ENCODE data around the gene ATF1. TPM values are rescaled to one million over a fixed set of nuclear protein-coding genes. Genes with fewer than 3 reads are reported as not detected.
"Not testable (repeated sequence)": the region's sequence is repeated elsewhere in the genome, so short reads cannot be mapped to it uniquely, and the experiment has no call there.

Gene ATF1
- total RNA-seq, 3 donors from 2014 or later (not counting 1 experiment from before 2014, with no cell fraction given), result 20.1 to 36.8 (median 23.1) TPM

GRCh38 chr12:50842637-50843493 lies 79.0 kb downstream of the ATF1 start, which contains the start of gene TMPRSS12:
Gene TMPRSS12 (plus strand): TSS chr12:50842926. CDS start chr12:50842965, 39 bp downstream.
- H3K36me3 ChIP-seq (ENCODE audit: control insufficient read depth, insufficient read depth, low read length), result no peaks in the 10 kb centered on the region
- no peak within 1 kb of the TSS for H3K27ac ChIP-seq (ENCODE audit: low read length)
- H3K4me1 ChIP-seq (ENCODE audit: control insufficient read depth, insufficient read depth, low read length), result no peaks in the 10 kb centered on the region
- Mint-ChIP-seq H3K36me3 (no peaks in the 10 kb centered on the region), H3K9me3 (no peaks in the 10 kb centered on the region), H3K27ac (no peak within 1 kb of the TSS), H3K4me3 (no peak within 1 kb of the TSS), H3K4me1 (no peaks in the 10 kb centered on the region), H3K27me3 (ENCODE audit: low read depth in 2 of 2) (peaks cover 13 to 20% of the 10 kb centered on the region in 2 donors)
- TF ChIP-seq, protein P1, sequence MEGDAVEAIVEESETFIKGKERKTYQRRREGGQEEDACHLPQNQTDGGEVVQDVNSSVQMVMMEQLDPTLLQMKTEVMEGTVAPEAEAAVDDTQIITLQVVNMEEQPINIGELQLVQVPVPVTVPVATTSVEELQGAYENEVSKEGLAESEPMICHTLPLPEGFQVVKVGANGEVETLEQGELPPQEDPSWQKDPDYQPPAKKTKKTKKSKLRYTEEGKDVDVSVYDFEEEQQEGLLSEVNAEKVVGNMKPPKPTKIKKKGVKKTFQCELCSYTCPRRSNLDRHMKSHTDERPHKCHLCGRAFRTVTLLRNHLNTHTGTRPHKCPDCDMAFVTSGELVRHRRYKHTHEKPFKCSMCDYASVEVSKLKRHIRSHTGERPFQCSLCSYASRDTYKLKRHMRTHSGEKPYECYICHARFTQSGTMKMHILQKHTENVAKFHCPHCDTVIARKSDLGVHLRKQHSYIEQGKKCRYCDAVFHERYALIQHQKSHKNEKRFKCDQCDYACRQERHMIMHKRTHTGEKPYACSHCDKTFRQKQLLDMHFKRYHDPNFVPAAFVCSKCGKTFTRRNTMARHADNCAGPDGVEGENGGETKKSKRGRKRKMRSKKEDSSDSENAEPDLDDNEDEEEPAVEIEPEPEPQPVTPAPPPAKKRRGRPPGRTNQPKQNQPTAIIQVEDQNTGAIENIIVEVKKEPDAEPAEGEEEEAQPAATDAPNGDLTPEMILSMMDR (IDR thresholded peaks at IDR 0.05), result no peak
- 71% methylated on average over 35 of the region's 36 CpGs for WGBS (ENCODE audit: insufficient coverage)
- no peaks in the 10 kb centered on the region for H3K9me3 ChIP-seq (ENCODE audit: control insufficient read depth, insufficient read depth, low read length)
- no peaks in the 10 kb centered on the region for H3K27me3 ChIP-seq (ENCODE audit: control insufficient read depth, insufficient read depth, low read length)
- H3K4me3 ChIP-seq (ENCODE audit: low read length), result no peak within 1 kb of the TSS
- no peak for DNase-seq
- intact Hi-C loops (cut with micrococcal nuclease), result no loop called here
- ATAC-seq, result peak in 2 of 3 donors; percentile 32 to 61

GRCh38 chr12:50845021-50845647 lies 81.2 kb downstream of the ATF1 start:
- Histone ChIP-seq H3K36me3 (ENCODE audit: control insufficient read depth, insufficient read depth, low read length) (no peaks in the 10 kb centered on the region), H3K9me3 (ENCODE audit: control insufficient read depth, insufficient read depth, low read length) (no peaks in the 10 kb centered on the region), H3K27me3 (ENCODE audit: control insufficient read depth, insufficient read depth, low read length) (no peaks in the 10 kb centered on the region), H3K27ac (ENCODE audit: low read length) (no peak overlapping the region), H3K4me3 (ENCODE audit: low read length) (no peak overlapping the region), H3K4me1 (ENCODE audit: control insufficient read depth, insufficient read depth, low read length) (no peaks in the 10 kb centered on the region)
- no peaks in the 10 kb centered on the region for H3K36me3 Mint-ChIP-seq
- H3K4me1 Mint-ChIP-seq, result no peaks in the 10 kb centered on the region
- ATAC-seq (no peak), DNase-seq (no peak)
- no peaks in the 10 kb centered on the region for H3K9me3 Mint-ChIP-seq
- peaks cover 13 to 20% of the 10 kb centered on the region in 2 donors for H3K27me3 Mint-ChIP-seq (ENCODE audit: low read depth in 2 of 2)
- TF ChIP-seq, protein P1 (IDR thresholded peaks at IDR 0.05), result no peak
- no peak overlapping the region for H3K4me3 Mint-ChIP-seq
- intact Hi-C loops (cut with micrococcal nuclease), result no loop called here
- no peak overlapping the region for H3K27ac Mint-ChIP-seq

- Mint-ChIP-seq H3K4me3 (no peak overlapping the region), H3K9me3 (no peaks in the 10 kb centered on the region), H3K36me3 (no peaks in the 10 kb centered on the region), H3K27ac (no peak overlapping the region), H3K27me3 (ENCODE audit: low read depth in 2 of 2) (peaks cover 24 to 25% of the 10 kb centered on the region in 2 donors), H3K4me1 (no peaks in the 10 kb centered on the region)
- Histone ChIP-seq H3K36me3 (ENCODE audit: control insufficient read depth, insufficient read depth, low read length) (no peaks in the 10 kb centered on the region), H3K27me3 (ENCODE audit: control insufficient read depth, insufficient read depth, low read length) (peaks cover 4% of the 10 kb centered on the region), H3K9me3 (ENCODE audit: control insufficient read depth, insufficient read depth, low read length) (no peaks in the 10 kb centered on the region), H3K4me1 (ENCODE audit: control insufficient read depth, insufficient read depth, low read length) (no peaks in the 10 kb centered on the region), H3K4me3 (ENCODE audit: low read length) (no peak overlapping the region), H3K27ac (ENCODE audit: low read length) (no peak overlapping the region)
- no peak for ATAC-seq
- TF ChIP-seq, protein P1 (IDR thresholded peaks at IDR 0.05), result no peak
- no peak for DNase-seq
- intact Hi-C loops (cut with micrococcal nuclease), result no loop called here
- WGBS (ENCODE audit: insufficient coverage), result 100% methylated on average over 1 of the region's 2 CpGs
These were observed 85.1 kb downstream of the ATF1 start for GRCh38 chr12:50848963-50849362.

- H3K36me3 ChIP-seq (ENCODE audit: control insufficient read depth, insufficient read depth, low read length); H3K9me3 Mint-ChIP-seq; DNase-seq; H3K4me3 ChIP-seq (ENCODE audit: low read length); H3K4me3 Mint-ChIP-seq; H3K27ac ChIP-seq (ENCODE audit: low read length); ATAC-seq; H3K4me1 Mint-ChIP-seq; H3K36me3 Mint-ChIP-seq; H3K9me3 ChIP-seq (ENCODE audit: control insufficient read depth, insufficient read depth, low read length); H3K27ac Mint-ChIP-seq; H3K27me3 ChIP-seq (ENCODE audit: control insufficient read depth, insufficient read depth, low read length); H3K4me1 ChIP-seq (ENCODE audit: control insufficient read depth, insufficient read depth, low read length); intact Hi-C loops (cut with micrococcal nuclease): not testable (repeated sequence)
- WGBS (ENCODE audit: insufficient coverage), result 100% methylated on average over 1 of the region's 1 CpG
- H3K27me3 Mint-ChIP-seq (ENCODE audit: low read depth in 2 of 2), result peaks cover 16 to 24% of the 10 kb centered on the region in 2 donors
These were observed 91.3 kb downstream of the ATF1 start for GRCh38 chr12:50855218-50855617.

- intact Hi-C loops (cut with micrococcal nuclease); H3K4me3 Mint-ChIP-seq; H3K27ac ChIP-seq (ENCODE audit: low read length); H3K27ac Mint-ChIP-seq; H3K36me3 Mint-ChIP-seq; H3K36me3 ChIP-seq (ENCODE audit: control insufficient read depth, insufficient read depth, low read length); H3K27me3 ChIP-seq (ENCODE audit: control insufficient read depth, insufficient read depth, low read length); H3K9me3 ChIP-seq (ENCODE audit: control insufficient read depth, insufficient read depth, low read length); H3K4me3 ChIP-seq (ENCODE audit: low read length); H3K9me3 Mint-ChIP-seq; DNase-seq; H3K4me1 Mint-ChIP-seq; H3K4me1 ChIP-seq (ENCODE audit: control insufficient read depth, insufficient read depth, low read length); ATAC-seq: not testable (repeated sequence)
- 93% methylated on average over 2 of the region's 2 CpGs for WGBS (ENCODE audit: insufficient coverage)
- H3K27me3 Mint-ChIP-seq (ENCODE audit: low read depth in 2 of 2), result peaks cover 16 to 24% of the 10 kb centered on the region in 2 donors
These were observed 91.8 kb downstream of the ATF1 start for GRCh38 chr12:50855679-50856078.
